Gastroesophageal sphincter (tissue), 3 donors: ENCODE data around the gene RASD1.
"Not testable (repeated sequence)": the region's sequence is repeated elsewhere in the genome, so short reads cannot be mapped to it uniquely, and the experiment has no call there.

Experiments used
- EP300 ChIP-seq: sonication (generic); formaldehyde crosslinking; IDR thresholded peaks from one replicate; pipeline ENCODE4 v1.6.1; 2017; ENCODE audit warnings: antibody characterized with exemption, mild to moderate bottlenecking
- POLR2A ChIP-seq, 2 donors: fragments of 450-650 bp; IDR thresholded peaks; one replicate each; pipeline ENCODE4 v1.6.1; 2017; ENCODE audit warnings: antibody characterized with exemption in 2 of 2, mild to moderate bottlenecking in 2 of 2, moderate library complexity in 1 of 2
- POLR2AphosphoS5 ChIP-seq: sonication (generic); formaldehyde crosslinking; IDR thresholded peaks from one replicate; pipeline ENCODE4 v1.6.1; 2017; ENCODE audit warnings: antibody characterized with exemption
- TF ChIP-seq, protein P1 (sequence below), 4 experiments: fragments of 200-600 bp in 2 of 4; fragments of 450-650 bp in 2 of 4; sonication (generic) in 1 of 4; IDR thresholded peaks; one replicate each; pipeline ENCODE4 v1.5.1; 2017 to 2019; ENCODE audit warnings: antibody characterized with exemption in 4 of 4, mild to moderate bottlenecking in 2 of 4, moderate library complexity in 2 of 4

DNA sequence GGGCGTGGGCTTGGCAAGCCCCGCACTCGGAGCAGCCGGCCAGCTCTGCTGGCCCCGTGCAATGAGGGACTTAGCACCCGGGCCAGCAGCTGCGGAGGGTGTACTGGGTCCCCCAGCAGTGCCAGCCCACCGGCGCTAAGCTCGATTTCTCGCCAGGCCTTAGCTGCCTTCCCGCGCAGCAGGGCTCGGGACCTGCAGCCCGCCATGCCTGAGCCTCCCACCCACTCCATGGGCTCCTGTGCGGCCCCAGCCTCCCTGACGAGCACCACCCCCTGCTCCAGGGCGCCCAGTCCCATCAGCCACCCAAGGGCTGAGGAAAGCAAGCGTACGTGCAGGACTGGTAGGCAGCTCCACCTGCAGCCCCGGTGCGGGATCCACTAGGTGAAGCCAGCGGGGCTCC is 9.8 kb downstream of the RASD1 start:
- not testable (repeated sequence) for TF ChIP-seq EP300; POLR2A (IDR thresholded peaks at IDR 0.05); POLR2AphosphoS5
- TF ChIP-seq, protein P1, sequence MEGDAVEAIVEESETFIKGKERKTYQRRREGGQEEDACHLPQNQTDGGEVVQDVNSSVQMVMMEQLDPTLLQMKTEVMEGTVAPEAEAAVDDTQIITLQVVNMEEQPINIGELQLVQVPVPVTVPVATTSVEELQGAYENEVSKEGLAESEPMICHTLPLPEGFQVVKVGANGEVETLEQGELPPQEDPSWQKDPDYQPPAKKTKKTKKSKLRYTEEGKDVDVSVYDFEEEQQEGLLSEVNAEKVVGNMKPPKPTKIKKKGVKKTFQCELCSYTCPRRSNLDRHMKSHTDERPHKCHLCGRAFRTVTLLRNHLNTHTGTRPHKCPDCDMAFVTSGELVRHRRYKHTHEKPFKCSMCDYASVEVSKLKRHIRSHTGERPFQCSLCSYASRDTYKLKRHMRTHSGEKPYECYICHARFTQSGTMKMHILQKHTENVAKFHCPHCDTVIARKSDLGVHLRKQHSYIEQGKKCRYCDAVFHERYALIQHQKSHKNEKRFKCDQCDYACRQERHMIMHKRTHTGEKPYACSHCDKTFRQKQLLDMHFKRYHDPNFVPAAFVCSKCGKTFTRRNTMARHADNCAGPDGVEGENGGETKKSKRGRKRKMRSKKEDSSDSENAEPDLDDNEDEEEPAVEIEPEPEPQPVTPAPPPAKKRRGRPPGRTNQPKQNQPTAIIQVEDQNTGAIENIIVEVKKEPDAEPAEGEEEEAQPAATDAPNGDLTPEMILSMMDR (IDR thresholded peaks at IDR 0.05), result not testable (repeated sequence)
